ENCODE results near the gene SPRED1.

DNA sequence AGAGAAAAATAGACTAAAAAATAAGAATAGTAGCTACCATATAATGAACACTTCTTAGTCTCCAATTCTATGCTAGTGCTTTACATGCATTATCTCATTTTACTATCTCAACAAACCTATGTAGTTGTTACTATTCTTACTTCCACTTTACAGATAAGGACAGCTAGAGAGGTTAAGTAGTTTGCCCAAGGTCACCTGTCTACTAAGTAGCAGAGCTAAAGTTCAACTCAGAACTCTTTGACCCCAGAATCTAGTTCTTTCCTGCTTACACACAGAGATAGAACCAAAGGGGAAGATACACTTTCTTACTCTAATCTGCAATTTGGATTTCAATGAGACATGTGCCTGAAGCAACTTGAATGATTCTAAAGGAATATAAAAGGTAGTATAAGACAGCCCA is 24.7 kb upstream of the SPRED1 start:
- TF ChIP-seq, protein P1, sequence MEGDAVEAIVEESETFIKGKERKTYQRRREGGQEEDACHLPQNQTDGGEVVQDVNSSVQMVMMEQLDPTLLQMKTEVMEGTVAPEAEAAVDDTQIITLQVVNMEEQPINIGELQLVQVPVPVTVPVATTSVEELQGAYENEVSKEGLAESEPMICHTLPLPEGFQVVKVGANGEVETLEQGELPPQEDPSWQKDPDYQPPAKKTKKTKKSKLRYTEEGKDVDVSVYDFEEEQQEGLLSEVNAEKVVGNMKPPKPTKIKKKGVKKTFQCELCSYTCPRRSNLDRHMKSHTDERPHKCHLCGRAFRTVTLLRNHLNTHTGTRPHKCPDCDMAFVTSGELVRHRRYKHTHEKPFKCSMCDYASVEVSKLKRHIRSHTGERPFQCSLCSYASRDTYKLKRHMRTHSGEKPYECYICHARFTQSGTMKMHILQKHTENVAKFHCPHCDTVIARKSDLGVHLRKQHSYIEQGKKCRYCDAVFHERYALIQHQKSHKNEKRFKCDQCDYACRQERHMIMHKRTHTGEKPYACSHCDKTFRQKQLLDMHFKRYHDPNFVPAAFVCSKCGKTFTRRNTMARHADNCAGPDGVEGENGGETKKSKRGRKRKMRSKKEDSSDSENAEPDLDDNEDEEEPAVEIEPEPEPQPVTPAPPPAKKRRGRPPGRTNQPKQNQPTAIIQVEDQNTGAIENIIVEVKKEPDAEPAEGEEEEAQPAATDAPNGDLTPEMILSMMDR (IDR thresholded peaks at IDR 0.05) = no peak
- no peak for TF ChIP-seq POLR2A (IDR thresholded peaks at IDR 0.05)

All from heart left ventricle (tissue), 13 donors.